ENCODE measurements around the gene IL37.

DNA sequence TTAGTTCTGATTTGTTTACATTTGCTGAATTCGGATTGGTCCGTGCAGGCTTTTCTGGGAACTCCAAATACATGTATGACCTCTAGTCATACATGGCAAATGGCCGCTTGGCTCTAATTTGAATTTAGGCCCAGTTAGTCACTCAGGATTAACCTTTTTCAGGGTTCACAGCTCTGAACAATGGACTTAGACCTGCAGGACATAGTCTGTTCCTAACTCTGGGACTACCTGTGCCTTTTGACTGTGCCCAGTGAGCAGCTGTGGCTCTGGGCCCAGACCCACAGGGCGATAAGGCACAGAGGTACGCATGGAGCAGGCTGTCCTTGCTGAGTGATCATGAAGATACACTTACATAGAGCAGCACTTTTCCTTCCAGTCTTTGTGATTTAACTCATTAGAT lies 28.5 kb downstream of the IL37 start:
- TF ChIP-seq, protein P1, sequence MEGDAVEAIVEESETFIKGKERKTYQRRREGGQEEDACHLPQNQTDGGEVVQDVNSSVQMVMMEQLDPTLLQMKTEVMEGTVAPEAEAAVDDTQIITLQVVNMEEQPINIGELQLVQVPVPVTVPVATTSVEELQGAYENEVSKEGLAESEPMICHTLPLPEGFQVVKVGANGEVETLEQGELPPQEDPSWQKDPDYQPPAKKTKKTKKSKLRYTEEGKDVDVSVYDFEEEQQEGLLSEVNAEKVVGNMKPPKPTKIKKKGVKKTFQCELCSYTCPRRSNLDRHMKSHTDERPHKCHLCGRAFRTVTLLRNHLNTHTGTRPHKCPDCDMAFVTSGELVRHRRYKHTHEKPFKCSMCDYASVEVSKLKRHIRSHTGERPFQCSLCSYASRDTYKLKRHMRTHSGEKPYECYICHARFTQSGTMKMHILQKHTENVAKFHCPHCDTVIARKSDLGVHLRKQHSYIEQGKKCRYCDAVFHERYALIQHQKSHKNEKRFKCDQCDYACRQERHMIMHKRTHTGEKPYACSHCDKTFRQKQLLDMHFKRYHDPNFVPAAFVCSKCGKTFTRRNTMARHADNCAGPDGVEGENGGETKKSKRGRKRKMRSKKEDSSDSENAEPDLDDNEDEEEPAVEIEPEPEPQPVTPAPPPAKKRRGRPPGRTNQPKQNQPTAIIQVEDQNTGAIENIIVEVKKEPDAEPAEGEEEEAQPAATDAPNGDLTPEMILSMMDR (conservative IDR thresholded peaks at IDR 0.05 in 1 of 2, IDR thresholded peaks at IDR 0.05 in 1 of 2; ENCODE audit: low read depth in 1 of 2, low read length in 2 of 2), result no peak
- TF ChIP-seq EZH2 (IDR thresholded peaks at IDR 0.05; ENCODE audit: low read length, missing control alignments), result no peak

All from fibroblast of lung (primary cell).